OCI-LY3 (cell line): ENCODE results near the gene FOXE1.

Experiments
- EZH2phosphoT487 ChIP-seq: fragments of 200-600 bp; shearing (Covaris generic); IDR thresholded peaks from 2 replicates; pipeline ENCODE4 v1.6.1; 2018; ENCODE audit warnings: antibody characterized with exemption, mixed run types, low read depth
- TF ChIP-seq, protein P1 (sequence below): fragments of 200-600, 300-600 bp; sonication (generic); IDR thresholded peaks from 2 replicates; pipeline ENCODE4 v1.5.1; 2014; ENCODE audit warnings: antibody characterized with exemption, low read length, low read depth

DNA sequence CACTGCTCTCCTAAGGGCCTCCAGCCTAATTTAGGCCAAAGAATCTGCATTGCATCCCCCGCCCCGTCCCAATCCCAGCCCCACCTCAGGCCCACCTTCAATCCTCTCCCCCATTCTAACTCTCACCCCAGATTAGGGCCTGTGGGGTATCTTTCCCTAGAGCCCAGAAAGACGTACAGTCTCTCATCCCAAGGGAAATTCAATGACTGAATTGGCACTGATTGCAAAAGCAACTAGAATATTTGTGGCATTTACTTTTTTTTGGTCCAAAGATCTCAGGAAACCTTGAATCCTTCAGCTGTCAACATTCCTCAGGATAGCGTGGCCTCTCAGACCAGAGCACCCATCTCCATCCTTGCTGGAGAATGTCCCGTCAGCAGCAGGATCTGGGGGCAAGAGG is 38.7 kb downstream of the FOXE1 start:
- TF ChIP-seq, protein P1, sequence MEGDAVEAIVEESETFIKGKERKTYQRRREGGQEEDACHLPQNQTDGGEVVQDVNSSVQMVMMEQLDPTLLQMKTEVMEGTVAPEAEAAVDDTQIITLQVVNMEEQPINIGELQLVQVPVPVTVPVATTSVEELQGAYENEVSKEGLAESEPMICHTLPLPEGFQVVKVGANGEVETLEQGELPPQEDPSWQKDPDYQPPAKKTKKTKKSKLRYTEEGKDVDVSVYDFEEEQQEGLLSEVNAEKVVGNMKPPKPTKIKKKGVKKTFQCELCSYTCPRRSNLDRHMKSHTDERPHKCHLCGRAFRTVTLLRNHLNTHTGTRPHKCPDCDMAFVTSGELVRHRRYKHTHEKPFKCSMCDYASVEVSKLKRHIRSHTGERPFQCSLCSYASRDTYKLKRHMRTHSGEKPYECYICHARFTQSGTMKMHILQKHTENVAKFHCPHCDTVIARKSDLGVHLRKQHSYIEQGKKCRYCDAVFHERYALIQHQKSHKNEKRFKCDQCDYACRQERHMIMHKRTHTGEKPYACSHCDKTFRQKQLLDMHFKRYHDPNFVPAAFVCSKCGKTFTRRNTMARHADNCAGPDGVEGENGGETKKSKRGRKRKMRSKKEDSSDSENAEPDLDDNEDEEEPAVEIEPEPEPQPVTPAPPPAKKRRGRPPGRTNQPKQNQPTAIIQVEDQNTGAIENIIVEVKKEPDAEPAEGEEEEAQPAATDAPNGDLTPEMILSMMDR: no peak
- no peak for TF ChIP-seq EZH2phosphoT487
